ENCODE results near the gene APOL6. TPM values are rescaled to one million over a fixed set of nuclear protein-coding genes. Genes with fewer than 3 reads are reported as not detected.

The APOL6 gene
- total RNA-seq, 1 donor from 2014 or later: not detected

GRCh38 chr22:35630387-35630793 lies 17.9 kb upstream of the APOL6 start:
- Histone ChIP-seq H4K20me1 (ENCODE audit: low read depth) (no peaks in the 10 kb centered on the region), H3K79me2 (ENCODE audit: low read depth) (no peaks in the 10 kb centered on the region), H3K27ac (no peak overlapping the region), H3K4me2 (no peak overlapping the region), H3K4me1 (no peaks in the 10 kb centered on the region), H2AFZ (replicated peaks) (no peak overlapping the region), H3K4me3 (no peak overlapping the region), H3K36me3 (no peaks in the 10 kb centered on the region), H3F3A (ENCODE audit: low read depth) (peaks cover 4% of the 10 kb centered on the region), H3K9me3 (ENCODE audit: low read depth) (no peaks in the 10 kb centered on the region), H3K9ac (no peak overlapping the region), H3K27me3 (no peaks in the 10 kb centered on the region)
- Mint-ChIP-seq H3K27me3 (ENCODE audit: insufficient read depth, low read depth) (peaks cover 15% of the 10 kb centered on the region), H3K4me1 (peaks cover 25% of the 10 kb centered on the region), H3K9me3 (peaks cover 2% of the 10 kb centered on the region), H3K4me3 (no peak overlapping the region), H3K27ac (no peak overlapping the region), H3K36me3 (no peaks in the 10 kb centered on the region)
- peak; percentile 18 for DNase-seq (ENCODE audit: low spot score)
- TF ChIP-seq EZH2 (IDR thresholded peaks at IDR 0.05) (no peak), CTCF (IDR thresholded peaks at IDR 0.05) (no peak), EZH2phosphoT487 (IDR thresholded peaks at IDR 0.05) (no peak)

- H3K4me3 Mint-ChIP-seq: no peak overlapping the region
- Histone ChIP-seq H3K9me3 (ENCODE audit: low read depth) (no peaks in the 10 kb centered on the region), H2AFZ (replicated peaks) (no peak overlapping the region), H3K79me2 (ENCODE audit: low read depth) (no peaks in the 10 kb centered on the region), H3K4me2 (no peak overlapping the region), H3K27me3 (no peaks in the 10 kb centered on the region), H3K27ac (no peak overlapping the region), H3F3A (ENCODE audit: low read depth) (peaks cover 4% of the 10 kb centered on the region), H3K9ac (no peak overlapping the region), H3K36me3 (no peaks in the 10 kb centered on the region), H4K20me1 (ENCODE audit: low read depth) (no peaks in the 10 kb centered on the region), H3K4me1 (no peaks in the 10 kb centered on the region), H3K4me3 (no peak overlapping the region)
- TF ChIP-seq EZH2 (IDR thresholded peaks at IDR 0.05) (no peak), EZH2phosphoT487 (IDR thresholded peaks at IDR 0.05) (no peak), CTCF (IDR thresholded peaks at IDR 0.05) (no peak)
- H3K4me1 Mint-ChIP-seq: peaks cover 25% of the 10 kb centered on the region
- no peaks in the 10 kb centered on the region for H3K36me3 Mint-ChIP-seq
- H3K9me3 Mint-ChIP-seq: peaks cover 2% of the 10 kb centered on the region
- no peak overlapping the region for H3K27ac Mint-ChIP-seq
- no peak for DNase-seq (ENCODE audit: low spot score)
- peaks cover 15% of the 10 kb centered on the region for H3K27me3 Mint-ChIP-seq (ENCODE audit: insufficient read depth, low read depth)
Observed at GRCh38 chr22:35630891-35631290, 17.4 kb upstream of the APOL6 start.

GRCh38 chr22:35631597-35631996 lies 16.6 kb upstream of the APOL6 start:
- no peak overlapping the region for H3K9ac ChIP-seq
- no peaks in the 10 kb centered on the region for H3K9me3 ChIP-seq (ENCODE audit: low read depth)
- H3K27me3 Mint-ChIP-seq (ENCODE audit: insufficient read depth, low read depth): peaks cover 14% of the 10 kb centered on the region
- H3K79me2 ChIP-seq (ENCODE audit: low read depth): no peaks in the 10 kb centered on the region
- TF ChIP-seq EZH2 (IDR thresholded peaks at IDR 0.05): no peak
- peak; percentile 43 for TF ChIP-seq CTCF (IDR thresholded peaks at IDR 0.05)
- peaks cover 2% of the 10 kb centered on the region for H3K9me3 Mint-ChIP-seq
- no peak overlapping the region for H3K4me3 Mint-ChIP-seq
- no peaks in the 10 kb centered on the region for H4K20me1 ChIP-seq (ENCODE audit: low read depth)
- no peak overlapping the region for H3K27ac ChIP-seq
- no peak overlapping the region for H2AFZ ChIP-seq (replicated peaks)
- H3K4me1 Mint-ChIP-seq: peaks cover 25% of the 10 kb centered on the region
- no peak overlapping the region for H3K4me3 ChIP-seq
- no peaks in the 10 kb centered on the region for H3K36me3 Mint-ChIP-seq
- H3F3A ChIP-seq (ENCODE audit: low read depth): peaks cover 4% of the 10 kb centered on the region
- no peaks in the 10 kb centered on the region for H3K27me3 ChIP-seq
- no peak overlapping the region for H3K4me2 ChIP-seq
- no peak overlapping the region for H3K27ac Mint-ChIP-seq
- H3K36me3 ChIP-seq: no peaks in the 10 kb centered on the region
- no peaks in the 10 kb centered on the region for H3K4me1 ChIP-seq
- DNase-seq (ENCODE audit: low spot score): no peak
